Subcutaneous abdominal adipose tissue (tissue), 5 donors: ENCODE measurements around the gene HECW1.

Experiments used
- H3K27ac ChIP-seq: one replicate; pipeline ENCODE4 v1.7.0; 2013; ENCODE audit warnings: low read depth, mild to moderate bottlenecking, inconsistent platforms, low read length, moderate library complexity
- H3K27me3 ChIP-seq, 5 donors: one replicate each; pipeline ENCODE4 v1.7.0; 2013; ENCODE audit warnings: low read length in 5 of 5, inconsistent platforms in 1 of 5; ENCODE audit not compliant: control insufficient read depth in 5 of 5, insufficient read depth in 4 of 5
- H3K36me3 ChIP-seq, 5 donors: one replicate each; pipeline ENCODE4 v1.7.0; 2013; ENCODE audit warnings: low read length in 5 of 5; ENCODE audit not compliant: control insufficient read depth in 5 of 5, insufficient read depth in 5 of 5
- H3K4me1 ChIP-seq, 5 donors: one replicate each; pipeline ENCODE4 v1.7.0; 2013; ENCODE audit warnings: low read length in 5 of 5, mild to moderate bottlenecking in 3 of 5, moderate library complexity in 1 of 5; ENCODE audit not compliant: control insufficient read depth in 5 of 5, insufficient read depth in 5 of 5
- H3K4me3 ChIP-seq, 5 donors: one replicate each; pipeline ENCODE4 v1.7.0; 2013; ENCODE audit warnings: low read length in 5 of 5, low read depth in 1 of 5
- H3K9ac ChIP-seq, 5 donors: one replicate each; pipeline ENCODE4 v1.7.0; 2013; ENCODE audit warnings: low read length in 5 of 5, mild to moderate bottlenecking in 4 of 5, moderate library complexity in 3 of 5
- H3K9me3 ChIP-seq, 5 donors: one replicate each; pipeline ENCODE4 v1.7.0; 2013; ENCODE audit warnings: low read length in 5 of 5; ENCODE audit not compliant: control insufficient read depth in 5 of 5
- donor health status: healthy.
- donor health status: healthy.
- donor health status: healthy.
- donor health status: healthy.
- donor health status: healthy.

The HECW1 gene

GRCh38 chr7:43139137-43139536 lies 26.7 kb downstream of the HECW1 start:
- H3K9me3 ChIP-seq = no peaks in the 10 kb centered on the region
- H3K4me3 ChIP-seq = no peak overlapping the region
- no peaks in the 10 kb centered on the region for H3K36me3 ChIP-seq
- H3K9ac ChIP-seq = no peak overlapping the region
- H3K27me3 ChIP-seq = peaks cover 0 to 4% (median 0%) of the 10 kb centered on the region in 5 donors
- H3K4me1 ChIP-seq = peaks cover 0 to 3% (median 0%) of the 10 kb centered on the region in 5 donors
- H3K27ac ChIP-seq = no peak overlapping the region

- Histone ChIP-seq H3K36me3 (no peaks in the 10 kb centered on the region), H3K4me1 (peaks cover 0 to 3% (median 0%) of the 10 kb centered on the region in 5 donors), H3K9me3 (no peaks in the 10 kb centered on the region), H3K27me3 (peaks cover 0 to under 1% (median 0%) of the 10 kb centered on the region in 5 donors), H3K9ac (no peak overlapping the region), H3K27ac (no peak overlapping the region), H3K4me3 (no peak overlapping the region)
These were observed 27.7 kb downstream of the HECW1 start for GRCh38 chr7:43140186-43140585.

- no peaks in the 10 kb centered on the region for H3K27me3 ChIP-seq
- H3K27ac ChIP-seq = no peak overlapping the region
- H3K9me3 ChIP-seq = no peaks in the 10 kb centered on the region
- H3K36me3 ChIP-seq = no peaks in the 10 kb centered on the region
- H3K9ac ChIP-seq = no peak overlapping the region
- H3K4me3 ChIP-seq = no peak overlapping the region
- peaks cover 0 to 3% (median 0%) of the 10 kb centered on the region in 5 donors for H3K4me1 ChIP-seq
These were observed 28.6 kb downstream of the HECW1 start for GRCh38 chr7:43141091-43141490.

GRCh38 chr7:43142703-43143102 lies 30.3 kb downstream of the HECW1 start:
- Histone ChIP-seq H3K9me3 (no peaks in the 10 kb centered on the region), H3K9ac (no peak overlapping the region), H3K4me1 (no peaks in the 10 kb centered on the region), H3K4me3 (no peak overlapping the region), H3K27me3 (no peaks in the 10 kb centered on the region), H3K27ac (no peak overlapping the region), H3K36me3 (no peaks in the 10 kb centered on the region)

GRCh38 chr7:43143918-43144589 lies 31.6 kb downstream of the HECW1 start:
- no peaks in the 10 kb centered on the region for H3K27me3 ChIP-seq
- H3K27ac ChIP-seq = no peak overlapping the region
- H3K4me3 ChIP-seq = no peak overlapping the region
- H3K9ac ChIP-seq = no peak overlapping the region
- H3K9me3 ChIP-seq = no peaks in the 10 kb centered on the region
- no peaks in the 10 kb centered on the region for H3K4me1 ChIP-seq
- H3K36me3 ChIP-seq = no peaks in the 10 kb centered on the region

GRCh38 chr7:43148161-43148731 lies 35.8 kb downstream of the HECW1 start:
- Histone ChIP-seq H3K4me3 (no peak overlapping the region), H3K36me3 (no peaks in the 10 kb centered on the region), H3K27ac (no peak overlapping the region), H3K9ac (no peak overlapping the region), H3K27me3 (no peaks in the 10 kb centered on the region), H3K9me3 (no peaks in the 10 kb centered on the region), H3K4me1 (no peaks in the 10 kb centered on the region)

GRCh38 chr7:43151076-43151475 lies 38.6 kb downstream of the HECW1 start:
- Histone ChIP-seq H3K27ac (no peak overlapping the region), H3K4me1 (no peaks in the 10 kb centered on the region), H3K9ac (no peak overlapping the region), H3K27me3 (no peaks in the 10 kb centered on the region), H3K36me3 (no peaks in the 10 kb centered on the region), H3K4me3 (no peak overlapping the region), H3K9me3 (no peaks in the 10 kb centered on the region)

GRCh38 chr7:43152696-43153095 lies 40.2 kb downstream of the HECW1 start:
- Histone ChIP-seq H3K4me1 (no peaks in the 10 kb centered on the region), H3K27ac (no peak overlapping the region), H3K36me3 (no peaks in the 10 kb centered on the region), H3K9me3 (peaks cover 0 to 5% (median 0%) of the 10 kb centered on the region in 5 donors), H3K4me3 (no peak overlapping the region), H3K27me3 (no peaks in the 10 kb centered on the region), H3K9ac (no peak overlapping the region)

- no peak overlapping the region for H3K27ac ChIP-seq
- H3K4me1 ChIP-seq = no peaks in the 10 kb centered on the region
- H3K9ac ChIP-seq = no peak overlapping the region
- H3K4me3 ChIP-seq = no peak overlapping the region
- peaks cover 0 to 5% (median 0%) of the 10 kb centered on the region in 5 donors for H3K9me3 ChIP-seq
- no peaks in the 10 kb centered on the region for H3K27me3 ChIP-seq
- H3K36me3 ChIP-seq = no peaks in the 10 kb centered on the region
These were observed 43.2 kb downstream of the HECW1 start for GRCh38 chr7:43155636-43156035.

GRCh38 chr7:43163885-43164284 lies 51.4 kb downstream of the HECW1 start:
- Histone ChIP-seq H3K4me3 (no peak overlapping the region), H3K9ac (no peak overlapping the region), H3K27ac (peak overlapping the region; percentile 83), H3K36me3 (no peaks in the 10 kb centered on the region), H3K27me3 (no peaks in the 10 kb centered on the region), H3K9me3 (no peaks in the 10 kb centered on the region), H3K4me1 (peaks cover 0 to 16% (median 12%) of the 10 kb centered on the region in 5 donors)
